Panc1 (cell line): ENCODE data around the gene SSC5D.

Experiments
- CTCF ChIP-seq: fragments of 450-650 bp; IDR thresholded peaks from 2 replicates; pipeline ENCODE4 v1.5.1; 2017; ENCODE audit warnings: mild to moderate bottlenecking
- POLR2AphosphoS5 ChIP-seq: IDR thresholded peaks from 2 replicates; pipeline ENCODE4 v1.6.1; 2012; ENCODE audit warnings: mild to moderate bottlenecking, low read depth, low read length, moderate library complexity
- SIN3A ChIP-seq: IDR thresholded peaks from 2 replicates; pipeline ENCODE4 v1.6.1; 2012; ENCODE audit warnings: low read depth, mild to moderate bottlenecking, low read length, moderate library complexity, borderline replicate concordance; ENCODE audit not compliant: insufficient read depth
- TCF7L2 ChIP-seq: IDR thresholded peaks from 2 replicates; pipeline ENCODE4 v1.6.1; 2011; ENCODE audit warnings: mild to moderate bottlenecking, low read depth, low read length, inconsistent platforms
- TF ChIP-seq, protein P1 (sequence below), 2 experiments: IDR thresholded peaks; 2 replicates each; pipeline ENCODE4 v1.6.1; 2011 to 2012; ENCODE audit warnings: low read depth in 2 of 2, control low read depth in 1 of 2, low read length in 1 of 2, mild to moderate bottlenecking in 1 of 2, moderate library complexity in 1 of 2; ENCODE audit not compliant: insufficient read depth in 1 of 2

DNA sequence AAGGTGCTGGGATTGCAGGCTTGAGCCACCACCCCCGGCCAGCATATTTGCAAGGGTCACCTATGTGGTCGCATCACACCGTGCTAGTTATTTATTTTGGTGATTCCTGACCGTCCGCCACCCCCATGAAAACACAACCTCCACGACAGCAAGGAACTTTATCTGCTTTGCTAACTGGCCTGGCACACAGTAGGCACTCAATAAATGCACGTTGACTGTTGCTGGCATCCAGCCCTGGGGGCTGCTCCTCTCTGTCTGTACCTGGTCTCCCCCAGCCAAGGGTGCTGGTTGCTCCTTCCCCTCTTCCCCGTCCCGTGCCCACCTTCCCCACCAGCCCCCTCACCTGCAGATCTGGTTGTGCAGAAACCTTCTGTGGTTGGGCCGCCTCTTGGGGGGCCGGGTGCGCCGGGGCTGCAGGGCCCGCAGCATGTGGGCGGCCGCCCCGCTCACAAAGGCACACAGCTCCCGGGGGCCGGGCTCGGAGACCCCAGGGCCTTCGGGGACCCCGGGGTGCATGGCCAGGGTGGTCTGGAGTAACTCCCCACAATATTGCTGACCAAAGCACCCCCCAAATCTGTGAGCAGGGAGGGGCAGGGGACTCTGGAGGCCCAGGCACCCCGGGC lies 24.1 kb upstream of the SSC5D start:
- no peak for TF ChIP-seq CTCF
- no peak for TF ChIP-seq TCF7L2
- no peak for TF ChIP-seq POLR2AphosphoS5
- TF ChIP-seq, protein P1, sequence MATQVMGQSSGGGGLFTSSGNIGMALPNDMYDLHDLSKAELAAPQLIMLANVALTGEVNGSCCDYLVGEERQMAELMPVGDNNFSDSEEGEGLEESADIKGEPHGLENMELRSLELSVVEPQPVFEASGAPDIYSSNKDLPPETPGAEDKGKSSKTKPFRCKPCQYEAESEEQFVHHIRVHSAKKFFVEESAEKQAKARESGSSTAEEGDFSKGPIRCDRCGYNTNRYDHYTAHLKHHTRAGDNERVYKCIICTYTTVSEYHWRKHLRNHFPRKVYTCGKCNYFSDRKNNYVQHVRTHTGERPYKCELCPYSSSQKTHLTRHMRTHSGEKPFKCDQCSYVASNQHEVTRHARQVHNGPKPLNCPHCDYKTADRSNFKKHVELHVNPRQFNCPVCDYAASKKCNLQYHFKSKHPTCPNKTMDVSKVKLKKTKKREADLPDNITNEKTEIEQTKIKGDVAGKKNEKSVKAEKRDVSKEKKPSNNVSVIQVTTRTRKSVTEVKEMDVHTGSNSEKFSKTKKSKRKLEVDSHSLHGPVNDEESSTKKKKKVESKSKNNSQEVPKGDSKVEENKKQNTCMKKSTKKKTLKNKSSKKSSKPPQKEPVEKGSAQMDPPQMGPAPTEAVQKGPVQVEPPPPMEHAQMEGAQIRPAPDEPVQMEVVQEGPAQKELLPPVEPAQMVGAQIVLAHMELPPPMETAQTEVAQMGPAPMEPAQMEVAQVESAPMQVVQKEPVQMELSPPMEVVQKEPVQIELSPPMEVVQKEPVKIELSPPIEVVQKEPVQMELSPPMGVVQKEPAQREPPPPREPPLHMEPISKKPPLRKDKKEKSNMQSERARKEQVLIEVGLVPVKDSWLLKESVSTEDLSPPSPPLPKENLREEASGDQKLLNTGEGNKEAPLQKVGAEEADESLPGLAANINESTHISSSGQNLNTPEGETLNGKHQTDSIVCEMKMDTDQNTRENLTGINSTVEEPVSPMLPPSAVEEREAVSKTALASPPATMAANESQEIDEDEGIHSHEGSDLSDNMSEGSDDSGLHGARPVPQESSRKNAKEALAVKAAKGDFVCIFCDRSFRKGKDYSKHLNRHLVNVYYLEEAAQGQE (IDR thresholded peaks at IDR 0.05; ENCODE audit: insufficient read depth in 1 of 2, low read depth in 2 of 2, low read length in 1 of 2), result no peak
- TF ChIP-seq SIN3A, result no peak
